Measurements from ENCODE around the gene ANGPTL8.

The ANGPTL8 gene

GRCh38 chr19:11239377-11240000 lies at the start of gene ANGPTL8:
Gene ANGPTL8, plus strand, starts transcription at chr19:11239619. Its CDS starts 19 bp downstream, at chr19:11239638.
- in situ Hi-C loops (cut with MboI; ENCODE audit: low sequenced_read_pairs, unreplicated experiment) = no loop called here
- DNase-seq (ENCODE audit: low spot score) = no peak
- no peak for TF ChIP-seq CTCF (IDR thresholded peaks at IDR 0.05; ENCODE audit: borderline replicate concordance, control extremely low read depth, extremely low read depth, insufficient read depth, missing control alignments)

- TF ChIP-seq CTCF (IDR thresholded peaks at IDR 0.05; ENCODE audit: borderline replicate concordance, control extremely low read depth, extremely low read depth, insufficient read depth, missing control alignments) = no peak
- no peak for DNase-seq (ENCODE audit: low spot score)
- in situ Hi-C loops (cut with MboI; ENCODE audit: low sequenced_read_pairs, unreplicated experiment) = no loop called here
Measured at GRCh38 chr19:11190501-11190900, 48.9 kb upstream of the ANGPTL8 start.

GRCh38 chr19:11191273-11191755 lies 48.1 kb upstream of the ANGPTL8 start:
- in situ Hi-C loops (cut with MboI; ENCODE audit: low sequenced_read_pairs, unreplicated experiment) = no loop called here
- no peak for DNase-seq (ENCODE audit: low spot score)
- no peak for TF ChIP-seq CTCF (IDR thresholded peaks at IDR 0.05; ENCODE audit: borderline replicate concordance, control extremely low read depth, extremely low read depth, insufficient read depth, missing control alignments)

GRCh38 chr19:11191934-11192333 lies 47.5 kb upstream of the ANGPTL8 start:
- in situ Hi-C loops (cut with MboI; ENCODE audit: low sequenced_read_pairs, unreplicated experiment) = no loop called here
- no peak for DNase-seq (ENCODE audit: low spot score)
- no peak for TF ChIP-seq CTCF (IDR thresholded peaks at IDR 0.05; ENCODE audit: borderline replicate concordance, control extremely low read depth, extremely low read depth, insufficient read depth, missing control alignments)

GRCh38 chr19:11192957-11193939 lies 46.2 kb upstream of the ANGPTL8 start:
- no peak for DNase-seq (ENCODE audit: low spot score)
- no peak for TF ChIP-seq CTCF (IDR thresholded peaks at IDR 0.05; ENCODE audit: borderline replicate concordance, control extremely low read depth, extremely low read depth, insufficient read depth, missing control alignments)
- in situ Hi-C loops (cut with MboI; ENCODE audit: low sequenced_read_pairs, unreplicated experiment) = no loop called here

- TF ChIP-seq CTCF (IDR thresholded peaks at IDR 0.05; ENCODE audit: borderline replicate concordance, control extremely low read depth, extremely low read depth, insufficient read depth, missing control alignments) = no peak
- in situ Hi-C loops (cut with MboI; ENCODE audit: low sequenced_read_pairs, unreplicated experiment) = no loop called here
- DNase-seq (ENCODE audit: low spot score) = no peak
Measured at GRCh38 chr19:11194173-11194572, 45.2 kb upstream of the ANGPTL8 start.

Measured in GM13976 (cell line).